HCT116 (cell line): ENCODE measurements around the gene CLN5. TPM values are rescaled to one million over a fixed set of nuclear protein-coding genes. Genes with fewer than 3 reads are reported as not detected.

ENCODE experiments used
- ATAC-seq: fragments of 200-7000 bp; cut with Tn5 transposase; 2 replicates; pipeline ENCODE4 v1.9.1; 2020; ENCODE audit warnings: mild to moderate bottlenecking, moderate library complexity
- BruUV-seq: library from RNA; stranded (reverse); fragments of 400-500 nt; replicated peaks from 2 replicates; lab custom pipeline; 2021; lab: Mats Ljungman, UMichigan
- CTCF ChIA-PET: fragments of 300-600 bp; sonication (Branson Sonifier 250); formaldehyde crosslinking; loops from one replicate; lab custom pipeline; 2021; ENCODE audit warnings: antibody characterized with exemption; lab: Charles Lee
- POLR2A ChIA-PET: fragments of 300-600, 350-600 bp; sonication (Branson Sonifier 250); formaldehyde crosslinking; loops from one replicate; lab custom pipeline; 2021; ENCODE audit warnings: antibody characterized with exemption; lab: Charles Lee
- RAD21 ChIA-PET, 2 experiments: fragments of 300-600 bp; sonication (Branson Sonifier 250); formaldehyde crosslinking; loops; one replicate each; lab custom pipeline; 2023; ENCODE audit warnings: low total read pairs in 2 of 2; ENCODE audit not compliant: uncharacterized antibody in 2 of 2, unreplicated experiment in 2 of 2, low non-redundant PET in 1 of 2; lab: Charles Lee
- DNase-seq: peaks from one replicate; pipeline ENCODE4 v3.0.0-alpha.2; 2010; ENCODE audit warnings: low read depth, low spot score
- H2AFZ ChIP-seq: fragments of 200-600 bp; shearing (Covaris generic), sonication (generic); 2 replicates; pipeline ENCODE4 v1.6.1; 2017; ENCODE audit warnings: low read depth, mixed run types, mixed read lengths, antibody characterized with exemption, low read length; ENCODE audit not compliant: poor library complexity, severe bottlenecking
- H3K27ac ChIP-seq: 2 replicates; pipeline ENCODE4 v1.5.1; 2012; ENCODE audit warnings: low read depth, low read length
- H3K27me3 ChIP-seq: fragments of 200-600 bp; sonication (generic); 2 replicates; pipeline ENCODE4 v1.6.1; 2016; ENCODE audit warnings: mixed run types, low read length, mixed read lengths; ENCODE audit not compliant: insufficient read depth
- H3K36me3 ChIP-seq, 2 experiments: fragments of 200-500 bp in 1 of 2; fragments of 200-600 bp in 1 of 2; sonication (Bioruptor generic) in 1 of 2; sonication (generic) in 1 of 2; 2 replicates each; pipeline versions ENCODE4 v1.5.1 to v1.6.1; 2014 to 2016; ENCODE audit warnings: low read length in 2 of 2, inconsistent platforms in 1 of 2, mixed read lengths in 1 of 2, mixed run types in 1 of 2; ENCODE audit not compliant: insufficient read depth in 2 of 2, control insufficient read depth in 1 of 2
- H3K4me1 ChIP-seq, 2 experiments: fragments of 200-600 bp in 1 of 2; sonication (generic) in 1 of 2; 2 replicates each; pipeline versions ENCODE4 v1.5.1 to v1.6.1; 2012 to 2017; ENCODE audit warnings: low read length in 2 of 2, inconsistent platforms in 1 of 2, mild to moderate bottlenecking in 1 of 2, mixed read lengths in 1 of 2, mixed run types in 1 of 2, moderate library complexity in 1 of 2; ENCODE audit not compliant: insufficient read depth in 2 of 2, control insufficient read depth in 1 of 2
- H3K4me2 ChIP-seq: fragments of 200-600 bp; sonication (generic); 2 replicates; pipeline ENCODE4 v1.6.1; 2017; ENCODE audit warnings: mixed run types, low read length, mixed read lengths
- H3K4me3 ChIP-seq, 2 experiments: fragments of 200-600 bp in 1 of 2; sonication (generic) in 1 of 2; replicated peaks in 1 of 2; 2 replicates each; pipeline ENCODE4 v1.5.1; 2011 to 2016; ENCODE audit warnings: low read length in 2 of 2, control low read depth in 1 of 2, low read depth in 1 of 2, mild to moderate bottlenecking in 1 of 2, mixed read lengths in 1 of 2, mixed run types in 1 of 2
- H3K79me2 ChIP-seq: fragments of 200-600 bp; sonication (generic); 2 replicates; pipeline ENCODE4 v1.6.1; 2017; ENCODE audit warnings: mild to moderate bottlenecking, mixed run types, low read length, moderate library complexity, mixed read lengths; ENCODE audit not compliant: insufficient read depth
- H3K9ac ChIP-seq: fragments of 200-600 bp; sonication (generic); 2 replicates; pipeline ENCODE4 v1.6.1; 2016; ENCODE audit warnings: low read length, mixed read lengths
- H3K9me2 ChIP-seq: fragments of 200-600 bp; sonication (generic), shearing (Covaris generic); 2 replicates; pipeline ENCODE4 v1.6.1; 2017; ENCODE audit warnings: mixed run types, mild to moderate bottlenecking, moderate library complexity; ENCODE audit not compliant: insufficient read depth
- H3K9me3 ChIP-seq, 2 experiments: fragments of 200-500 bp in 1 of 2; fragments of 200-600 bp in 1 of 2; sonication (Bioruptor generic) in 1 of 2; sonication (generic) in 1 of 2; 2 replicates each; pipeline ENCODE4 v1.6.1; 2014 to 2017; ENCODE audit warnings: low read length in 2 of 2, mixed read lengths in 2 of 2, inconsistent platforms in 1 of 2, low read depth in 1 of 2, mild to moderate bottlenecking in 1 of 2, mixed run types in 1 of 2, moderate library complexity in 1 of 2; ENCODE audit not compliant: control insufficient read depth in 1 of 2, insufficient read depth in 1 of 2
- H4K20me1 ChIP-seq: fragments of 200-600 bp; sonication (generic), shearing (Covaris generic); 2 replicates; pipeline ENCODE4 v1.6.1; 2017; ENCODE audit warnings: mixed run types, mild to moderate bottlenecking, moderate library complexity; ENCODE audit not compliant: insufficient read depth
- CBX3 ChIP-seq: IDR thresholded peaks from 2 replicates; pipeline ENCODE4 v1.6.1; 2012; ENCODE audit warnings: low read depth
- CEBPB ChIP-seq: IDR thresholded peaks from 2 replicates; pipeline ENCODE4 v1.6.1; 2012; ENCODE audit warnings: low read depth
- EZH2 ChIP-seq: fragments of 200-600 bp; sonication (generic); IDR thresholded peaks from 2 replicates; pipeline ENCODE4 v1.6.1; 2017; ENCODE audit warnings: antibody characterized with exemption, mixed run types
- EZH2phosphoT487 ChIP-seq: fragments of 200-600 bp; IDR thresholded peaks from 2 replicates; pipeline ENCODE4 v1.6.1; 2018; ENCODE audit warnings: antibody characterized with exemption, borderline replicate concordance
- FOSL1 ChIP-seq: IDR thresholded peaks from 2 replicates; pipeline ENCODE4 v1.6.1; 2012; ENCODE audit warnings: low read depth
- JUND ChIP-seq: IDR thresholded peaks from 2 replicates; pipeline ENCODE4 v1.6.1; 2012
- POLR2A ChIP-seq: IDR thresholded peaks from 2 replicates; pipeline ENCODE4 v1.7.0; 2011; ENCODE audit warnings: borderline replicate concordance; ENCODE audit not compliant: insufficient read depth, insufficient read length; ENCODE audit errors: extremely low read depth
- POLR2AphosphoS5 ChIP-seq: IDR thresholded peaks from 2 replicates; pipeline ENCODE4 v1.6.1; 2011; ENCODE audit warnings: mild to moderate bottlenecking, low read depth, low read length, moderate library complexity
- RAD21 ChIP-seq: IDR thresholded peaks from 2 replicates; pipeline ENCODE4 v1.6.1; 2012; ENCODE audit warnings: low read depth, mild to moderate bottlenecking
- SP1 ChIP-seq: IDR thresholded peaks from 2 replicates; pipeline ENCODE4 v1.6.1; 2012; ENCODE audit warnings: low read depth
- SRF ChIP-seq: IDR thresholded peaks from 2 replicates; pipeline ENCODE4 v1.6.1; 2012; ENCODE audit warnings: low read depth
- TCF7L2 ChIP-seq: IDR thresholded peaks from 2 replicates; pipeline ENCODE4 v1.7.0; 2011; ENCODE audit warnings: borderline replicate concordance, inconsistent platforms; ENCODE audit not compliant: insufficient read depth, insufficient read length; ENCODE audit errors: extremely low read depth
- YY1 ChIP-seq: IDR thresholded peaks from 2 replicates; pipeline ENCODE4 v1.6.1; 2011; ENCODE audit warnings: low read length, low read depth, moderate library complexity, mild to moderate bottlenecking; ENCODE audit not compliant: insufficient replicate concordance; ENCODE audit errors: extremely low read depth
- ZNF274 ChIP-seq: fragments of 200-500 bp; sonication (Bioruptor generic); IDR thresholded peaks from 2 replicates; pipeline ENCODE4 v1.6.1; 2014; ENCODE audit warnings: mild to moderate bottlenecking, low read depth, low read length, inconsistent platforms
- intact Hi-C: fragments of 100-400 bp; cut with micrococcal nuclease; formaldehyde crosslinking; loops from 2 replicates; pipeline ENCODE4 v1.10.0; 2022
- total RNA-seq: library from RNA; stranded (reverse); gene quantifications from one replicate; pipeline ENCODE4 v1.2.1, GENCODE V29; 2021; ENCODE audit not compliant: unreplicated experiment
- TF ChIP-seq, protein P1 (sequence below), 3 experiments: fragments of 200-600 bp in 1 of 3; sonication (generic) in 1 of 3; IDR thresholded peaks in 2 of 3; conservative IDR thresholded peaks in 1 of 3; 2 replicates each; pipeline ENCODE4 v1.5.1; 2012 to 2017; ENCODE audit warnings: low read depth in 2 of 3, low read length in 2 of 3, antibody characterized with exemption in 1 of 3, borderline replicate concordance in 1 of 3, control low read depth in 1 of 3, mild to moderate bottlenecking in 1 of 3, mixed read lengths in 1 of 3, mixed run types in 1 of 3, moderate library complexity in 1 of 3; ENCODE audit not compliant: insufficient read depth in 1 of 3
- TF ChIP-seq, protein P2 (sequence below): IDR thresholded peaks from 2 replicates; pipeline ENCODE4 v1.6.1; 2011; ENCODE audit warnings: mild to moderate bottlenecking, low read length, moderate library complexity; ENCODE audit not compliant: insufficient replicate concordance; ENCODE audit errors: extremely low read depth
- TF ChIP-seq, protein P3 (sequence below): IDR thresholded peaks from 2 replicates; pipeline ENCODE4 v1.6.1; 2012

CLN5 gene
- total RNA-seq, 1 experiment from 2014 or later = 21.4 TPM

DNA sequence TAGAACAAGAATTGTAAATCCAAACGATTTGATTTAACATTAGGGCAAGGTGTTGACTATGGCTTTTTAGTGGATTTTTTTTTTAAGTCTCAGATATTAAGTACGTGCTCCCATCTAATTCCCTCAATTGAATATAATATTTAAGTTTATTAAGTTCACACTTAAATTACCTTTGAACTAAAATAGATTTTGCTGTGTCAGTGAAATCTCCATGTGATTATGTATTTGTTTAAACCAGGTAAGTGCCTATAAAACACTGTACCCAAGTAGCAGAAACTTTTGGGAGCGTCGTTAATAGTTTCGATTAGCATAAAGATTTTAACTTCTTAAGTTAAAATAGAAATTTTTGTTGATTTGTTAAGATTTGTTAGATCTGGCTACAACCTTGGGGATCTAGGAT lies 1.6 kb downstream of the CLN5 start:
- Histone ChIP-seq H3K4me1 (peaks cover 9 to 20% of the 10 kb centered on the region in 2 experiments; a peak in 3 of 4 replicates), H3K4me3 (no peak overlapping the region), H3K27me3 (no peaks in the 10 kb centered on the region), H2AFZ (no peak overlapping the region), H3K36me3 (peaks cover 6 to 7% of the 10 kb centered on the region in 2 experiments), H3K4me2 (peak overlapping the region; percentile 96), H3K27ac (no peak overlapping the region), H3K9me3 (no peaks in the 10 kb centered on the region), H3K79me2 (peaks cover 19% of the 10 kb centered on the region), H3K9me2 (no peaks in the 10 kb centered on the region), H3K9ac (no peak overlapping the region), H4K20me1 (no peaks in the 10 kb centered on the region)
- POLR2A ChIA-PET = no interaction called here
- ATAC-seq (no peak), DNase-seq (no peak)
- RAD21 ChIA-PET = no interaction called here
- BruUV-seq = no TSS peak
- CTCF ChIA-PET = no interaction called here
- TF ChIP-seq, protein P1, sequence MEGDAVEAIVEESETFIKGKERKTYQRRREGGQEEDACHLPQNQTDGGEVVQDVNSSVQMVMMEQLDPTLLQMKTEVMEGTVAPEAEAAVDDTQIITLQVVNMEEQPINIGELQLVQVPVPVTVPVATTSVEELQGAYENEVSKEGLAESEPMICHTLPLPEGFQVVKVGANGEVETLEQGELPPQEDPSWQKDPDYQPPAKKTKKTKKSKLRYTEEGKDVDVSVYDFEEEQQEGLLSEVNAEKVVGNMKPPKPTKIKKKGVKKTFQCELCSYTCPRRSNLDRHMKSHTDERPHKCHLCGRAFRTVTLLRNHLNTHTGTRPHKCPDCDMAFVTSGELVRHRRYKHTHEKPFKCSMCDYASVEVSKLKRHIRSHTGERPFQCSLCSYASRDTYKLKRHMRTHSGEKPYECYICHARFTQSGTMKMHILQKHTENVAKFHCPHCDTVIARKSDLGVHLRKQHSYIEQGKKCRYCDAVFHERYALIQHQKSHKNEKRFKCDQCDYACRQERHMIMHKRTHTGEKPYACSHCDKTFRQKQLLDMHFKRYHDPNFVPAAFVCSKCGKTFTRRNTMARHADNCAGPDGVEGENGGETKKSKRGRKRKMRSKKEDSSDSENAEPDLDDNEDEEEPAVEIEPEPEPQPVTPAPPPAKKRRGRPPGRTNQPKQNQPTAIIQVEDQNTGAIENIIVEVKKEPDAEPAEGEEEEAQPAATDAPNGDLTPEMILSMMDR (IDR thresholded peaks at IDR 0.05 in 2 of 3, conservative IDR thresholded peaks at IDR 0.05 in 1 of 3; ENCODE audit: borderline replicate concordance in 1 of 3, insufficient read depth in 1 of 3, low read depth in 2 of 3, low read length in 2 of 3) = no peak
- no peak for TF ChIP-seq YY1
- TF ChIP-seq CBX3 = no peak
- TF ChIP-seq, protein P2, sequence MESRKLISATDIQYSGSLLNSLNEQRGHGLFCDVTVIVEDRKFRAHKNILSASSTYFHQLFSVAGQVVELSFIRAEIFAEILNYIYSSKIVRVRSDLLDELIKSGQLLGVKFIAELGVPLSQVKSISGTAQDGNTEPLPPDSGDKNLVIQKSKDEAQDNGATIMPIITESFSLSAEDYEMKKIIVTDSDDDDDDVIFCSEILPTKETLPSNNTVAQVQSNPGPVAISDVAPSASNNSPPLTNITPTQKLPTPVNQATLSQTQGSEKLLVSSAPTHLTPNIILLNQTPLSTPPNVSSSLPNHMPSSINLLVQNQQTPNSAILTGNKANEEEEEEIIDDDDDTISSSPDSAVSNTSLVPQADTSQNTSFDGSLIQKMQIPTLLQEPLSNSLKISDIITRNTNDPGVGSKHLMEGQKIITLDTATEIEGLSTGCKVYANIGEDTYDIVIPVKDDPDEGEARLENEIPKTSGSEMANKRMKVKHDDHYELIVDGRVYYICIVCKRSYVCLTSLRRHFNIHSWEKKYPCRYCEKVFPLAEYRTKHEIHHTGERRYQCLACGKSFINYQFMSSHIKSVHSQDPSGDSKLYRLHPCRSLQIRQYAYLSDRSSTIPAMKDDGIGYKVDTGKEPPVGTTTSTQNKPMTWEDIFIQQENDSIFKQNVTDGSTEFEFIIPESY = no peak
- no peak for TF ChIP-seq EZH2
- no peak for TF ChIP-seq JUND
- no peak for TF ChIP-seq CEBPB
- TF ChIP-seq SP1 = no peak
- TF ChIP-seq, protein P3, sequence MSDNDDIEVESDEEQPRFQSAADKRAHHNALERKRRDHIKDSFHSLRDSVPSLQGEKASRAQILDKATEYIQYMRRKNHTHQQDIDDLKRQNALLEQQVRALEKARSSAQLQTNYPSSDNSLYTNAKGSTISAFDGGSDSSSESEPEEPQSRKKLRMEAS = no peak
- no peak for TF ChIP-seq RAD21
- no peak for TF ChIP-seq FOSL1
- TF ChIP-seq EZH2phosphoT487 = no peak
- TF ChIP-seq ZNF274 = no peak
- no peak for TF ChIP-seq POLR2AphosphoS5
- no peak for TF ChIP-seq TCF7L2
- TF ChIP-seq POLR2A = no peak
- no peak for TF ChIP-seq SRF
- intact Hi-C loops = no loop called here
